LNCAP (cell line): ENCODE results near the gene TMUB1.

Experiments used
- TF ChIP-seq, protein P1 (sequence below): fragments of 450-650 bp; IDR thresholded peaks from 2 replicates; pipeline ENCODE4 v1.5.1; 2017; ENCODE audit warnings: mild to moderate bottlenecking

Gene TMUB1

DNA sequence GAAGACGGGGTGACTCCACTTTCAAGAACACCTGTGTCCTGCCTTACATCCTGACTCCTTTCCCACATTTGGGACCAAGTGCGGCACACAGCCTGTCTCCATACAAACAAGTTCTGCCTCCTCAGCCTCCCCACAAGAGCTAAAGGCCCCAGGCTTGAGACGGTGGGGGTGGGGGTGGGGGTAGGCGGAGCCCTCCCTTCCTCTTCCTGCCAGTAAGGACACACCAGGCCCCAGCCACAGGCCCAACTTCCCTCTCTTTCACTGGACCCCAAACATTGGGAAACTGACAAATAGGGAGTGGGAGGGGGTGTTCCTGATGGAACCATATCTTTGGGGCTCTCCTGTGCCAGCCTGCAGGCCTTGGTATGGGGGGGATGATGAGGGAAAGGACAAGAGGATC lies 30.2 kb downstream of the TMUB1 start:
- TF ChIP-seq, protein P1, sequence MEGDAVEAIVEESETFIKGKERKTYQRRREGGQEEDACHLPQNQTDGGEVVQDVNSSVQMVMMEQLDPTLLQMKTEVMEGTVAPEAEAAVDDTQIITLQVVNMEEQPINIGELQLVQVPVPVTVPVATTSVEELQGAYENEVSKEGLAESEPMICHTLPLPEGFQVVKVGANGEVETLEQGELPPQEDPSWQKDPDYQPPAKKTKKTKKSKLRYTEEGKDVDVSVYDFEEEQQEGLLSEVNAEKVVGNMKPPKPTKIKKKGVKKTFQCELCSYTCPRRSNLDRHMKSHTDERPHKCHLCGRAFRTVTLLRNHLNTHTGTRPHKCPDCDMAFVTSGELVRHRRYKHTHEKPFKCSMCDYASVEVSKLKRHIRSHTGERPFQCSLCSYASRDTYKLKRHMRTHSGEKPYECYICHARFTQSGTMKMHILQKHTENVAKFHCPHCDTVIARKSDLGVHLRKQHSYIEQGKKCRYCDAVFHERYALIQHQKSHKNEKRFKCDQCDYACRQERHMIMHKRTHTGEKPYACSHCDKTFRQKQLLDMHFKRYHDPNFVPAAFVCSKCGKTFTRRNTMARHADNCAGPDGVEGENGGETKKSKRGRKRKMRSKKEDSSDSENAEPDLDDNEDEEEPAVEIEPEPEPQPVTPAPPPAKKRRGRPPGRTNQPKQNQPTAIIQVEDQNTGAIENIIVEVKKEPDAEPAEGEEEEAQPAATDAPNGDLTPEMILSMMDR, result no peak

DNA sequence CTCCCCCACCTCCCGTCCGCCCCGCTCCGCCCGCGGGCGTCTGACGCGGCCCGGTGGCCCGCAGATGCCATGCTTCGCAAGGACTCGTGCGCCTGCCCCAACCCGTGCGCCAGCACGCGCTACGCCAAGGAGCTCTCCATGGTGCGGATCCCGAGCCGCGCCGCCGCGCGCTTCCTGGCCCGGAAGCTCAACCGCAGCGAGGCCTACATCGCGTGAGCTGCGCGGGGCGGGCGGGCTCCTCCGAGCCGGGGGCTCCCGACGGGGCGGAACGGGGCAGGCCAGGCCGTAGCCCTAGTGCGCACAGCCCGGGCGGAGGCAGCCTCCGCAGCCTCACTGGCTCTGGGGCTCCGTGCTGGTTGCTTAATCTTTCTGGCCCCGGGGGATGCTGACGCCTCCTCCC lies 32.2 kb downstream of the TMUB1 start:
- TF ChIP-seq, protein P1, result no peak

DNA sequence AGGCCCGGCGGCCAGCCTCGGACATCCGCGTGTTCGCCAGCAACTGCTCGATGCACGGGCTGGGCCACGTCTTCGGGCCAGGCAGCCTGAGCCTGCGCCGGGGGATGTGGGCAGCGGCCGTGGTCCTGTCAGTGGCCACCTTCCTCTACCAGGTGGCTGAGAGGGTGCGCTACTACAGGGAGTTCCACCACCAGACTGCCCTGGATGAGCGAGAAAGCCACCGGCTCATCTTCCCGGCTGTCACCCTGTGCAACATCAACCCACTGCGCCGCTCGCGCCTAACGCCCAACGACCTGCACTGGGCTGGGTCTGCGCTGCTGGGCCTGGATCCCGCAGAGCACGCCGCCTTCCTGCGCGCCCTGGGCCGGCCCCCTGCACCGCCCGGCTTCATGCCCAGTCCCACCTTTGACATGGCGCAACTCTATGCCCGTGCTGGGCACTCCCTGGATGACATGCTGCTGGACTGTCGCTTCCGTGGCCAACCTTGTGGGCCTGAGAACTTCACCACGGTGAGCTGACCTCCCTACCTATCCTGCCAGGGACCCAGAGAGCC lies 34.3 kb downstream of the TMUB1 start:
- TF ChIP-seq, protein P1, result no peak

- TF ChIP-seq, protein P1, result no peak
These were observed 35.1 kb downstream of the TMUB1 start, which contains the start of gene ASIC3 for GRCh38 chr7:151047976-151048815. TSS of gene ASIC3 (plus strand) at chr7:151048531. CDS start at chr7:151048886, 355 bp downstream.

DNA sequence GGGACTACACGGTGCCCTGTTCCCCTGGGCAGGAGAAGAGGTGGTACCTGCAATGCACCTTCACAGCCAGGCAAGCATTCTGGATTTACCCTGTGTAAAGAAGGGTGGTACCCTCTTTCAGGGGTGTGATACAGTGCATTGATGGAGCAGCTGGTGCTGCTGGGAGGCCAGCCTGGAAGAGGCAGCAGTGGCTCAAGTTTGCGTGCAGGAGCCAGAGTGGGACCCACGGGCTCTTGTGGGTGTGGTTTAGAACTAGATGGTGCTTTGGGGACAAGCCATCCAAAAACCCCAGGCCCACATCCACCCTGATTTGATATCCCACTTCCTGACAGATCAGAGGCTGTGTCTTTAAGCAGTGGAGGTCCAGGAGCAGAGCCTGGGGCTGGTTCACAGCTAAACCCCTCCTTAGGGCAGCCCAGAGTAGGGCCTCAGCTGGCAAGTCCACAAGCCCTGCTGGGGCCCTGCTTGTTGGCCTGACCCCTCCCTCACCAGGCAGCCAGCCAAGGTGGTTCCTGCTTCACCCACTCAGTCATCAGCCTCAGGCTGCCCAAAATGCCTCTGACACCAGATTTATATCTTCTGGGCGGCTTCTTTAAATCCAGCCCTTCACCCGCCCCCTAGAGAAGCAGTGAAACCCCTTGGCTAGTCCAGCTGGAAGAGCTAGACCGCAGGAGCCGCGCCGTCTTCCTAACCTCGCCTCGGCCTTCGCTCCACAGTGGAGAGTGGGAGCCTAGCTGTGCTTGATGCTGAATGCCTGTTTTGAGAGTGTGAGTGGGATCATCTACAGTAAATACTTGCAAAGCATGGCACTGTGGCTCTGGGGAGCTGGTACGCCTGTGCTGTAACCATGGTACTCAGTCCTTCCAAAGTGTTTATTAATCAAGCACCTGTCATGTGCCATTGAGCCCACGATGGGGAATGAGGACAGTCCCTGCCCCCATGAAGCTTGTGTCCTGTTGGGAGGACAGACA lies 36.4 kb downstream of the TMUB1 start:
- TF ChIP-seq, protein P1, result no peak

GRCh38 chr7:151045967-151046366 lies 37.3 kb downstream of the TMUB1 start:
- TF ChIP-seq, protein P1, result no peak

DNA sequence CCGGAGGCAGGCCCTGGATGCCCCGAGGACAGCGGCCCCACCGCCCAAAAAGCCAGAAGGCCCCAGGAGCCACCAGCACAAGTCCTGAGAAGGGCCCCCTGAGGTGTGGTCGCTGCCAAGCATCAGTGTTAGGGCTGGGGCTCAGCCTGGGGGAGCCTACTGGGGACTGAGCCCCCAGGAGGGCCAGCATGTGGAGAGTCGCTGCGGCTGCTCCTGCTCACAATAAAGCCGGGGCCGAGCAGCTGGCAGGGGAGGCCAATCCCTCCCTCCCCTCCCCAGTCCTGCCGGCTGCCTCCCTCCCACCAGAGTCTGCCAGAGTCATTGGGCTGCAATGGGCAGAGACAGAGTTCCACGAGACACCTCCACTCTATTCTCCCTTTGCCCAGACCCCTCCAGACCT lies 38.0 kb downstream of the TMUB1 start:
- TF ChIP-seq, protein P1, result no peak
